ENCODE results near the gene FIZ1.
A peak's percentile ranks its signal among the peaks of the same experiment; 100 is the strongest.
"Not testable (repeated sequence)": the region's sequence is repeated elsewhere in the genome, so short reads cannot be mapped to it uniquely, and the experiment has no call there.

FIZ1 gene

GRCh38 chr19:55592391-55593090, 6.8 kb downstream of the FIZ1 start:
- no peak for DNase-seq

- no peak for DNase-seq
Observed at GRCh38 chr19:55591555-55591954, 7.8 kb downstream of the FIZ1 start.

GRCh38 chr19:55590617-55591016, 8.7 kb downstream of the FIZ1 start:
- peak; percentile 51 for DNase-seq

GRCh38 chr19:55590109-55590508, 9.2 kb downstream of the FIZ1 start:
- no peak for DNase-seq

GRCh38 chr19:55588738-55589137, 10.6 kb downstream of the FIZ1 start:
- DNase-seq: no peak

- DNase-seq: peak; percentile 90
Observed at GRCh38 chr19:55586976-55587668, 12.2 kb downstream of the FIZ1 start.

- no peak for DNase-seq
Observed at GRCh38 chr19:55585658-55586339, 13.5 kb downstream of the FIZ1 start.

GRCh38 chr19:55584871-55585270, 14.4 kb downstream of the FIZ1 start:
- no peak for DNase-seq

- DNase-seq: not testable (repeated sequence)
Observed at GRCh38 chr19:55583897-55584296, 15.4 kb downstream of the FIZ1 start.

- DNase-seq: not testable (repeated sequence)
Observed at GRCh38 chr19:55582284-55582683, 17.0 kb downstream of the FIZ1 start.

- DNase-seq: no peak
Observed at GRCh38 chr19:55581823-55582223, 17.5 kb downstream of the FIZ1 start.

- DNase-seq: no peak
Observed at GRCh38 chr19:55581145-55581822, 18.0 kb downstream of the FIZ1 start.

- DNase-seq: peak; percentile 70
Observed at GRCh38 chr19:55580628-55581144, 18.6 kb downstream of the FIZ1 start, which contains the start of gene ZNF579. Gene ZNF579 (minus strand): TSS chr19:55580848. CDS start chr19:55579639, 1,209 bp downstream.

- DNase-seq: no peak
Observed at GRCh38 chr19:55579766-55580621, 19.3 kb downstream of the FIZ1 start.

GRCh38 chr19:55578761-55579747, 20.3 kb downstream of the FIZ1 start:
- no peak for DNase-seq

- DNase-seq: no peak
Observed at GRCh38 chr19:55578031-55578760, 21.1 kb downstream of the FIZ1 start.

- no peak for DNase-seq
Observed at GRCh38 chr19:55576746-55577145, 22.6 kb downstream of the FIZ1 start.

GRCh38 chr19:55573929-55574328, 25.4 kb downstream of the FIZ1 start:
- DNase-seq: not testable (repeated sequence)

GRCh38 chr19:55569477-55569876, 29.8 kb downstream of the FIZ1 start:
- not testable (repeated sequence) for DNase-seq
